Activated T-helper 9 cell treated with anti-CD3 and anti-CD28 coated beads, Interleukin-2, amount 50 U/mL, for 16 hours (primary cell): ENCODE measurements around the gene JDP2.

Experiments used
- DNase-seq: peaks from one replicate; pipeline ENCODE4 v3.0.0-alpha.2; 2020; ENCODE audit warnings: low read depth

The JDP2 gene

DNA sequence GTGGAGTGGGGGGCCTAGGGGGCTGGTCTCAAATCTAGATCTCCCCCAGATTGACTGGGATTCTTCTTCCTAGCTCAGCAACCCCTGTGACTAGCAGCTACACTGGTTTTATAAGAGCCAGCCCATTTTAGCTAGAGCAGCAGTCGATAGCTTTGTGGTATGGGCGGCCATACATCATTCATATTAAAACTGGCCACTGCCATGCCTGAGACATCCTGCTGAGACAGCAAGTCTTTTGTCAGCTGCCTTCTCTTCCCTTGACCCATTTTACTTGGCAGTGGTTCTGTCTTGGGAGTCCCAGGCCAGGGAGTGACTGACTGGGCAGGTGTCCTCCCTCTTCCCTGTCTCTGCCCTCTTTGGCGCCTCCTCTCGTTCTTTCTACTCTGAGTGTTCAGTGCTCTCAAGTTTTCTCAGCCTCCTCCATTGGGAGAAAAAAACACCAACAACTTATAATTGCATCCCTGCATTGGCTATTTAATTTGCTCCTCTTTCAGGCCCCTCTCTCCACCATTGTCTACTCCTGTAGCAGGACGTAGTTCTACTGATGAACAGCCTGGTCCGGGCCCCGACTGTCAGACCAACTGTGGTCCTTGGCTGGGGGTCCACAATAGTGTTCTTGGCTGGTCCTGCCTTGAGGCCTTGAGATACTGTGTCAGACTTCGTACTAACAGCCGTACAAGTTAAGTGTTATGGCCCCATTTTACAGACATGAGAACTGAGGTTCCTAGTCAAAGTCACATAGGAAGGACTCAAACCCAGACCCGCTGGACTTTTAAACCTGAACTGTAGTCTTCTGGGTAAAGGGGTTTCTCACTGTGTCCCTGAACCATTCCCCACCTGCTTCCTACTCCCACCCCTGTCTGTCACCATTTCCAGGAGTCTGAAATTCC lies 18.3 kb upstream of the JDP2 start:
- DNase-seq = no peak

DNA sequence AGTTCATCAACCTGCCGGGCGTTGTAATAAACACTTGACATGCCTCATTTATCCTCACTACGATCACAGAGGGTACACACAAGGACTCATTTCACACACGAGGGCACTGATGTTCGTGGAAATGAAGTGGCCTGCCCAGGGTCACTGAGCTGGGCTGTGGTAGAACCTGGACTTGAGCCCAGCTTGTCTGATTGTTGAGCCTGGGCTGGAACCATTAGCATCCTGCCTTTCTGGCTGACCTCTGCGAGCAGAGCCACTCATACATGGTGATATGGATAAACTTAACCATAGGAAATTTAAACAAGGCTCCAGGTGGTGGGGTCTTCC lies 16.6 kb upstream of the JDP2 start:
- DNase-seq = no peak

DNA sequence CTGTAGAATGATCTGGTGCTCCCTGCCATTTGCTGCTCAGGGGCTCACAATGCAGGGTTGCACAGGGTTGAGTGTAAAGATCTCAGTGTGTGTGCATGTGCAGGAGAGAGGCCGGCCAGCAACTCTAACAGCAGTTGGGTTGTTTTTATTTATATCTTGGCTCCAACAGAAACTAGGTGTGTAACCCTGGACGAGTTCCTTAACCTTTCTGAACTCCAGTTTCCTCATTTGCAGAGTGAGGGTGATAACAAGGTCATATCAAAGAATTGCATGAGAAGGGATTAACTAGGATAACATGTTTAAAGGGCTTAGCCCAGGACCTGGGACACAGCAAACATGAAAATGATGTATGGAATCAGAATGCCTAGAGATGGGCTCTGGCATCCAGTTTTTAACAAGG lies 14.8 kb upstream of the JDP2 start:
- DNase-seq = no peak

DNA sequence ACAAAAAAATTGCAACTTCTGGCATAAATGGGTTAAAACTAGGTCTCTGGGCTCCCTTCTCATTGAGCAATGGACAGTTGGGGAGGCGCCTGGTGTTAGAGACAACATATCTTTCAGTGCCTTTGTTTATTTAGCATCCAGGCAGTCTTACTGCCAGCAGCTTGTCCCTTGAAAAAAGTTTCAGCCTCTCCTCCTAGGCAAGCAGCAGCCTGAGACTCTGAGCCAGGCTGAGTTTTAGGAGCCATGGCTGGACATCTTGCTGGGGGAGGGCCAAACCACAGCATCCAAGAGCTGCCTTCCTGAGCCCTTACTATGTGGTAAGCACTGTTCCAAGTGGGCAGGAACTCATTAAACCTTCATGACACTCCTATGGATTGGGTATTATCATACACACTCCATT lies 10.1 kb upstream of the JDP2 start:
- DNase-seq = no peak

DNA sequence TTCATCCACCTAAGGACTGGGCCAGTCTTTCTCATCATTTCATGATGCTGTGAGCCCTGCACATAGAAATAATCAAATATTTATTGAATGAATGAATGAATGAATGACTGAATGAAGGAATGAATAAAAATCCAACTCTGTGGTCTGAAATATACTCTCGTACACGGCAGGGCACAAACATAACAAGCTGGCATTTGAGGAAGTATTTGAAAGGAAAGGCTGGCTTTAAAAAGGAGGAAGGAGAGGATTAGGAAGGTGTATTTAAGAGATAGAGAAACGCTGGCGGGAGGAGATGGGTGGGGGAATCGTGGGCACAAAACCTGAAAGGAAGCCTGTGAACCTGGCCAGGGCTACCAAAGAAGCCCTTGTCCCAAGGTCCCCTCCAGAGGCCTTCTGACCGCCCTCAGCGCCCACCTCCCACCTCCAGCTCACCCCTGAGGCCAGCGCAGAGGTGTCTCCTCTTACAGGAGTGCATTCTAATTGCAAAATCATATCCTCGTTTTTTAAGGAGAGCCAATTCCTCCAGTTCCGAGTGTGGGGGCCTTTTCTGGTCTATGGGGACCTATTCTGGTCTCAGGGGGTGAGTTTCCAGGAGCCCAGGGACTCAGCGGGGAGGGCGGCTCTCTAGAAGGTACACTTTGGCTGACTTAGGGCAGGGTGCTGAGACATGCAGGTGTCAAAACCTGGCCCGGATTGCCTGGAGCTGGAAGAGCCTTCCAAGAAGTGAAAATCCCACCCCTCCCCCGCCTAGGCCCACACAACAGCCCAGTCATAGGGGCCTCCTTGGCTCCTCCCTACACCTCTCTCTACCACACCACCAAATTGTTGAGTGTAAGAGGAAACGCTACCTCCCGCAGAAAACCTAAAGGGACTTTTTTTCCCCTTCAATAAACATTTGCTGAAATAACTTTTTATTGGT lies 8.7 kb upstream of the JDP2 start:
- DNase-seq = no peak

DNA sequence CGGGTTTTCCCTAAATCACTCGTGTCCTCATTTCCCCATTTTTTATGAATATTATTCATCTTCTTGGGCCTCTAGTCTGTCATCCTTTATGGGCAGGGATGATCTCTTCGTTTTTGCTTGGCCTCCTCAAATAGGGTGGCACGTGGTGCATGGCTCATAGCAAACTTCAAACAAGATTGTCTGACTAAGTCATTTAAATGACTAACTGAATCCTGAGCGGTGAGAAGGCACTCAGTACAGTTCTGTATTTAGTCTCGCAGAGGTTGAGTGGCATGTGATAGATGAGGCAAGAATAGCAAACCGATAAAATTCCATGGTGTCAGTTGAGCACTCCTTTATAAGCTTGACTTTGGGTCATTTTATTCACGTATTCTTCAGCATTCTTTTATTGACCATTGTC lies 5.7 kb upstream of the JDP2 start:
- no peak for DNase-seq

DNA sequence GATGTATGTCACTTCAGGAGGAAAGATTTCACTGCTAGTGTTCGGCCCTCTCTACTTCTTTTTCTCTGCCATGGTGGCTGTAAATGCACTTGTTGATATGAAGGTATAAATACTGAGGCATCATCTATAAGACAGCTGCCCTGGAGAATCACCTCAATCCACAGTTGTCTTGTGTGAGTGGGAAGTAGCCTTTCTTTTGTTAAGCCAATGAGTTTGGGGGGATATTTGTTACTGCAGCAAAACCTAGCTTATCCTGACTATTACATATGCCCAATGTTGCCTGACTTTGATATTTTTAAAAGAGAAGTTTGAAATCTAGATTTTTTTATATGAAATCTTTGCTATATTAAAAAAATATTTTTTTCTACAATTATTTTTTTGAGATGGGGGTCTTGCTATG lies 3.3 kb upstream of the JDP2 start:
- no peak for DNase-seq

DNA sequence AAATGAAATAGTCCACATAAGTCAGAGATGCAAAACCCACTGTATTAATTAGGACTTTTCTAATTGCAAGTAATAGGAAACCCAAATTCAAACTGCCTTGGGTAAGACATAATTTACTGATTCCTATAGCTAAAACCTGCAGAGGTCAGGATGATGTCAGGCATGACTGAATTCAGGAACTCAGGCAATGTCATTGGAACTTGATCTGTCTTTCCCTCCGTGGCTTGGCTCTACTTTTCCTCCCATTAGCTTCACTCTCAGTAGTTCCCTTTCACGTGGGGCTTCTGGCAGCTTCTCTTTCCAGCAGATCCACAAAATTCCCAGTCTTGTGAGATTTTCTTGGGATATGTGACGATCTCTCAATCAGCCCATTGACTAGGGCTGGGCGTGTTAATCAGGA lies 2.4 kb upstream of the JDP2 start:
- no peak for DNase-seq

DNA sequence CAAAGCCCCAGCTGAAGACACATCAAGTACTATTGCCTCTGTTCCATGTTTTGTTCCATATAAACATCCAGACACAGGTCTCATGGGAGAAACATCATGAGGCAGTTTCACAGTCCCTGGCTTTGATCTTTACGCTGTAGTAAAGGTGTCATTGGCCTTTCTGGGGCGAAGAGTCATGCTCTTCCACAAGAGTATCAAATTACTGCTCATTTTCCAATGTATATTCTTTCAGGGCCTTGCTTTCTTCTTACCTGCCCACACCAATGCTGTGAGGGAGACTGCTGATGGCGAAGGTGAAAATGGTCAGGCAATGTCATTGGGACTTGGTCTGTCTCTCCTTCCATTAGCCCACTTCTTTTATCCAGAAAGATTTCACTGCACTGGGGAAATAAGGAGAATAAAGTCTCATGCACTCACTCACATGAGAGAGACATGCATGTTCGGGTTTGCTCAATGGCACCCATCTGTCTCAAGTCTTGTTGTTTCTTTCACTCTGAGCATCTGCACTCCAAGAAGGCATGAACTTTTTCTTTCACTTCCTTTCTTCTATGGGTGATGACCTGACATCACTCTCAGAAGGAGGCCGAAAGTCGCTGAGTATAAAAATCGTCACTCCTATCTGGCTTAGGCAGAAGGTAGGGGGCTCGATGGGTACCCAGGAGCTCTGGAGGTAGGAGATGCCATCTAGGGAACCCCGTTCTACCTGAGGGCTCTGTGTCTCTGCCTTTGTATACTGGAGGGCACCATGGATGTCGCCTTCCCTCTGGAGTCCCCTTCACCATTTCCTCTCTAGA lies 1.3 kb upstream of the JDP2 start:
- no peak for DNase-seq

DNA sequence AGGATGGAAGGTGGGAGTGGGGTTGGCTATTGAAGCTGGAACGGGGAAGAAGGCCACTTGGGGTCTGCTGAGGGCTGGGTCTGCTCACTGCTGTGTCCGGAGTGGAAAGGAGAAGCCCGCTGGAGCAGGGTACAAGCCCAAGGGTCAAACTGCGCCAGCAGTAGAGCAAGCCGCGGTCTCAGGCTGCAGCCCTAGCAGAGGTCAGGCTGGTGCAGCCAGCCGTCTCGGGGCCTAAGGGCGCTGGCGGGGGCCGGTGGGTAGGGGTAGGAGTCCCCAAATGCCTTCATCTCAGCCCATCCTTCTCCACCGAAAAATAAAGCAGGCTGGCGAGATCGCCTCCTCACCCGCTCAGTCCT lies 718 bp upstream of the JDP2 start:
- no peak for DNase-seq

DNA sequence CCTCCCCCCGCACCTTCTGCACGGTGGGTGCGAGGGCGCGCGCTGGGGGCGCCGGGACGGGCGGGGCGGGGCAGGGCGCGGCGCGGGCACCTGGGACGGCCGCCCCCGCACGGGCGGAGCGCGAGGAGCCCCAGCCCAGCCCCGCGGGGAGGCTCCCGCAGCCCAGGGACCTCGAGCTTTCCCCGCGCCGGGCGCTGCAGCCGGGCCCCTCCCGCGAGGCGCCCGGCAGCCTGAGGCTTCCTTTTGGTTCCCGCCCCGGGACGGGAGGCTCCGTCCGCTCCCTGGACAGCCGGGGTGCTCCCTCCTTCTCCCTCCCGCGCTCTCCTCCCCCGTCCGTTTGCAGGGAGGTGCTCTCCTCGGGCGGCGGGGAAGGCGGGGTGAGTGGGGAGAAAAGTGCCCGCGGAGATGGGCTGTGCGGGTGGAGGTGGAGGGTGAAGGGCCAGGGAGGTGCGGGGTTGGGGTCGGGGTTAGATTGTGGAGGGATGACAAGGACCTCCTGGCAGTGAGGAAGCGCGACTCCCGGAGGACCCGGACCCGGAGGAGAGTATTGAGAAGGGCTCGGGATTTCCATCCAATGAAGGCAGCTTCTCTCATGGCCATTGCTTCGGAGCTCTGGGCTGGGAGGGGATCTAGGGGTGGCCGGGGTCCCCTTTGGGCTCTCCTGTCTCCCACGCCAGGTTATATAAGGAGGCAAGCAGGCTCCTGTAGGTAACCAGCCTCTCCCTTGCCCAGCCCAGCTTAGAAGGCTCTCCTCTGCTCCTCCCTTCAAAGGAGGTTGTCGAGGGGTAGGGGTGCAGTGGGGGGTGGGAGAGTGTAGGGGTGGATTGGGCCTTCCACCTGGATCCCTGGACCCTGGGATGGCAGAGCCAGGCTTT lies 645 bp downstream of the JDP2 start:
- DNase-seq = no peak

DNA sequence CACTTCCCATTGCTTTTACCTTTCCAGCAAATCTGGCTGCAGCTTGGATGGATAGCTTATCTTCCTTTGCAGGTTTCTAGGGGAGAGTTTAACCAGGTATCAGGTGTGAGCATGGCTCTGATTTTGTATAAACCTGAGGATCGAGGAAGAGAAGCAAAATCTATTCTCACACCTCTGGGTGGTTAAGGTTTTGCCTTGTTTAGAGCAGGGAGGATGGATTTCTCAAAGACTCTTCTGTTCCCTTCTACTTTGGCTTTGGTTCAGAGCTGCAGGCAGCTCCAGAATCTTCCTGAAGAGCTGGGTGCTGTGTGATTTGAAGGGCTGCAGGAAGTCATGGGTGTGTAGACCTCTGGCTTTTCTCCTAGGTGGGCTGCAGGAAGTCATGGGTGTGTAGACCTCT lies 1.7 kb downstream of the JDP2 start:
- no peak for DNase-seq

DNA sequence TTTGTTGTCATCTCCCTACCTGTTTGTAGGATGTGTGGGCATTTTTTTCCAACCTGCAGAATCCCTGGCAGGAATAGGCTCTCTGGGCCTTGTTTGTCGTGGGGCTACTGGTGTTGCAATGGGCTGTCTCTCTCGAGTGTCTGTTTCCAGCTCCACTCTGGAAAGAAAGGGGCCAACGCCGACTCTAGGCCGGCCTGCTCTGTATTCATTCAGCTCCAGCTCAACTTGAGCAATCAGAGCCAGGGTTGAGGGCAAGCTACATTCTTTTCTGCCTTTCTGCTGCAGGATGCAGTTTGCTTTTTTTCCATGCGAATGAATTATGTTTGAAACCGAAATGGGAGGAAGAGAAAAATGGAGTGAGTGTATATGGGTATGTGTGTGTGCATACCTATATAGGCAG lies 2.3 kb downstream of the JDP2 start:
- DNase-seq = no peak

DNA sequence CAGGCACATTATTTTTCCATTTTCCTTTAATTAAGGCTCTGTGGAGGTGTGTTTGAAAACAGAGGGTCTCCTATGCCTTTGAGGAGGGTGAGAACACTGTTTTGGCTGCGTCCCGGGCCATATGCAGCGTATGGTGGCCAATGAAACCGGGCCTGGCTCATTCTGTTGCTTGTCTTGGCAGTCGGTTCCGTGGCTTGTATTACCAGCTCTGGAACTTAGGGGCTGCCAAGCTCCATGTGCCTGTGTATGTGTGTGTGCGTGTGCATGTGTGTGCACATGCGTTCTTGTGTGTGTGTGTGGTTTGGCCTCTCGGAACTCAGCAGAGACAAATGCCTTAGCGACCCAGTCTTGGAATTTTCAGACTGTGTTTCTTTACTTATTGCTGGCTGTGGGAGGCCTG lies 2.7 kb downstream of the JDP2 start:
- DNase-seq = no peak

DNA sequence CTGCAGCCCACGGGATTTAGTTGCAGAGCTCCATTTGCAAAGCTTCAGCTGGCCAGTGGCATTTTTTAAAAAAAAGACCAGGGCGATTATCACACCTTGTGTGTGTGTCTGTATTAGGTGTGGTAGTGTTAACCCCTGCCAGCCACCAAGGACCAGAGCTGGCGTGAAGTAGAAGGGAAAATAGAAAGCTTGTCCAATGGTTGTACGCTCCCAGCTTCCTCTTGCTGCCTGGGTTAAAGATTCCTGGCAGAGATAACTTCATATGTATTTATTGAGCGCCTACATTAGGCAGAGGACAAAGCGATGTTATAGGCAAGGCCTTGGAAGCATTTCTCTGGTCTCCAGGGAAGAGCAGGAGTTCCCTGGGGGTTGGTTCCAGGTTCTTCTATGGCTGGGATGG lies 3.2 kb downstream of the JDP2 start:
- DNase-seq = no peak

DNA sequence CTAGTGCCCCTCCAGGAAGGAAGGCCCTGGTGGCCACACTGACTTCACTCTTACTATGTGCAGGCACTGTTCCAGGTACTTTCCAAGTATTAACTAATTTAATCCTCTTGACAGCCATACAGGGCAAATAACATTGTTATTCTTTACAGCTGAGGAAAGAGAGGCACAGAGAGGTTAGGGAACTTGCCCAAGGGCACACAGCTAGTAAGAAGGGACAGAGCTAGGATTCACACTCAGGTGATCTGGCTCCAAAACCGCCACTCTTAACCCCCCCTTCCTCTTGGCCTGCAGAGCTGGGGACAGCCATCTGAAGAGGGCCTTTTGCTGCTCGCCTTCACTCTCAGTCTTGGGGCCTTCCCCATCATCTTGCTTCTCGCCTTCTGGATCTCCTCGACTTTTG lies 4.0 kb downstream of the JDP2 start:
- DNase-seq = no peak

DNA sequence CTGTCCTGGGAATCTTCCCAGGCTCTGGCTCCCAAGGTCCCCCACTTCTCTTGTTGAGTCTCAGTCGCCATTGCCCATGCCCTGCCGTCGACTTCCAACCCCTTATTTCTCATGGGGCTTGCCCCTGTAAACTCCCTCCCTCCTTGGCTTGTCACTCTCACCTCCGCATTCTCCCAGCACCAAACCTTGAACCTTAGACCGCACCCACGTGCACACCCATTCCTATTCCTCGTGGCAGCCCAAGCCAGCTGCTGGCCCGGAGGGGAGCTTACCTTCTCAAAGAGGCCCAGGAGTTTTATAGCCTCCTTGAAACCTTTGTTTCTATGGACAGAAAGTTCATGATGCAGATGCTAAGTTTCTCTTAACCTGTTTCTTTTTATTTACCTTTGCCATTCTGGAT lies 4.6 kb downstream of the JDP2 start:
- no peak for DNase-seq

DNA sequence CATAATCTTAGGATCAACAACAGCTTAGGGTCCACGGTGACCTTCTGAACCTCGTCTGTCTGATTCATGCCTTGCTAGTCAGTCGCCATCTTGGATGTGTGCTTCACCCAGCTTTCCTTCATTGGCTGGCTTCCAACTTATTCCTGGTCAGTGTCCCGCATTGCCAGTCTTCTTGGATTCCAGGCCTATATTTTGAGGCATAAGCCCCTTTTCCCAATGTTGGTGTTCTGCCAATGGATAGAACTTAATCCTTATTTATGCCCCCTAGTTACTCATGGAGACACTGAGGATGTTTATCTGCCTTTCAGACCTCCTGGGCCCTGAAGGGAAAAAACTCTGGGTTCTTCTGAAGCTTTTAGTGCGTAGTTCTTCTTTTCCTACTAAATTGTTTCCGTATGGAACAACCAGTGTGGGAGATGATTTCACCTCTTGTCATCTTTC lies 5.8 kb downstream of the JDP2 start:
- no peak for DNase-seq

DNA sequence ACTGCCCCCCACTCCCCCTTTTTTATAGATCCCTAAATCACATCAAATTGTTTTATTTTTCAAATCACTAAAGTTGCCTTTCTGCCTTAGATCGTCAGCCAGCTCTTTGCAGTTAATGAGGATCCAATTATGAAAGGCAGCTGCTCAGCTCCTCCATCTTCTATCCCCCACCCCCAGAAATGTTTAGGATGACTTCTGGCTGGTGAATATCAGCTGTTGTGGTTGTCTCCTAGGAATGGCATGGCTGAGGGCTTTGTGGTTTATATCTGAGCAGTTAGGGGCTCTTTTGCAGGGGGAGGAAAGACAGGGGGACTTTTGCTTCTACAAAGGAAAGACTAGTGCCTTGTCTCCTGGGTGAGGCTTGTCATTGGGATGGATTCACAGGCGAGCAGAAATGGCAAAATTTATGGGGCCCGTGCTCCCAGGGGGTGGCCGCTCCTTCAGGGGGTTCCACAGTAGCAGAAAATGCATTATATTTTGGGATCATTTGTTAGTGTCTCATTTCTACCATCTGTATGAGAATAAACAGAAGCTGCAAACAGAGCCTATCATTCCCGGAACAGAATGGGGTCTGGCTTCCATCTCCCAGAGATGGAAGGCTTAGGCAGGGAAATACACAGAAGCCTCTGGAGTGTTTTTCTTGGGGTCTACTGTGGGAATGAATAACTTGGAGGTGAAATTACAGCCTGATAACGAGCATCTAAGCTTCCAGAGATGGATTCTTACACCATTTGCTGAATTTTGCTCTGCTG lies 6.5 kb downstream of the JDP2 start:
- no peak for DNase-seq

DNA sequence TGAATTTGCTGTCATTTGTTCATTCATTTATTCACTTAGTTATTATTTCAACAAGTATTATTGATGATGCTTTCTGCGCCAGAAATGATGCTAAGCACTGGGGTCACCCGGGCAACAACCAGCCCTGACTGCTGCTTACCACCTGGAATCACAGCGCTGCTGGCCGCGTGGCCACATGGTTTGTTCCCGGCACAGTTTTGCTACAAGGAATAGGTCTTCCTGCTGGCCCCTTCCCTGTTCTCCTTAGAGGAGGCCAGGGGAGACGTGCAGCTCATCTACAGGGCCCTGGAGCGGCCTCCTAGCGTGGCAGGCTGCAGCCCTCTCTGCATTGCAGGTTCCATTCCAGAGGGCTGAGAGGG lies 7.0 kb downstream of the JDP2 start:
- no peak for DNase-seq

DNA sequence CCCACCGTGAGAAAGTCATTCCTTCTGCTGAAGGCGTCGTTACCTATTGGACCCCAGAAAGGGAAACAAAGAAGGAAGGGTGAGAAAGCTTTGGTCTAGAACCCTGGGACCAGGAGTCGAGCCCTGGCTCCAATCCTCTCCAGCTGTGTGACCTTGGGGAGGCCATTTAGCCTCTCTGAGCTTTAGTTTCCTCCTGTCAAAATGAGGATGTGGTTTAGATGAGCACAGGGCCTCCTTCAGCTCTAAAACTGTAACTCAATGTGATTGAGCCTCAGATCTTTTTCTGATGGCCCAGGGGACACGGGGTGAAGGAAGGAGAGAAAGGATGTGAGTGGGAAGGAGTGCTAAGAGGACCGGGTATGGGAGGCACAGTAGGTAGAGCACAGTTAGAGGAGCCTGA lies 7.7 kb downstream of the JDP2 start:
- no peak for DNase-seq
